ENCODE measurements around the gene KLHDC9.

The KLHDC9 gene, protein sequence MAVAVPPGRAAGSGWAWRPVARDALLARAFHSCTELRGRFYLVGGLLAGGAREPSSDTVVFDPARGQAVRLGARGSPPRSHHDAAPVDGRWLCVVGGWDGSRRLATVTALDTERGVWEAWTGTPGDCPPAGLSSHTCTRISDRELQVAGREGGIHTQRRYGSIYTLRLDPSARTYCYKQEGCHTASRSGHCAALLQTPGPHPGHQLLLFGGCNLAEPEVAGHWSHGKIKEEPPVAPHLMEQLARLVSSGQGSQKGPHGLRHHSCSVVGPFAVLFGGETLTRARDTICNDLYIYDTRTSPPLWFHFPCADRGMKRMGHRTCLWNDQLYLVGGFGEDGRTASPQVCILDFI

DNA sequence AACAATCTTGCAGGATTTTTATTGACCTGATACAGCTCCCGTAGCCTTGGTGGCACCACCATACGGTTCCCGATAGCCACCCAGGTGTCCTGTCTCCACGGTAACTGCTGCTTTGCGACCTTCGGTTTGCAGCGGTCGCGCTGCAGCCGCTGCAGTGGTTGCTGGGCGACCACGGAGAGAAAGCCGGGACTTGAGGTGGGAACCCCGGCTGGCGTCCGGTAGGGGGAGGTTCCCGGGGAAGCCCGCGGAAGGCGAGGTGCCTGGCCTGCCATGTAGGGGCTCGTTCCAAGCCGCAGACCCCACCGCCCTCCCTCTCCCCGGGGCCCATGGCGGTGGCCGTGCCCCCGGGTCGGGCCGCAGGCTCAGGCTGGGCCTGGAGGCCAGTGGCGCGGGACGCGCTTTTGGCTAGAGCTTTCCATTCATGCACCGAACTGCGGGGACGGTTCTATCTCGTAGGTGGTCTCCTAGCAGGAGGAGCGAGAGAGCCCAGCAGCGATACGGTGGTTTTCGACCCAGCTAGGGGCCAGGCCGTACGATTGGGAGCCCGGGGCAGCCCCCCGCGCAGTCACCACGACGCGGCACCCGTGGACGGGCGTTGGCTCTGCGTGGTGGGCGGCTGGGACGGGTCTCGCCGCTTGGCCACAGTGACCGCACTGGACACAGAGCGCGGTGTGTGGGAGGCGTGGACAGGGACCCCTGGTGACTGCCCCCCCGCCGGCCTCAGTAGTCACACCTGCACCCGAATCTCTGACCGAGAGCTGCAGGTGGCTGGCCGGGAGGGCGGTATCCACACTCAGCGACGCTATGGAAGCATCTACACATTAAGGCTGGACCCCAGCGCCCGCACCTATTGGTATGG lies at the start of gene KLHDC9:
KLHDC9 (plus strand) TSS at position 152 of the 859 bp plus-strand sequence; CDS start at position 327, 175 bp downstream.
- peak; percentile 55 for DNase-seq (ENCODE audit: low read depth)
- peak within 1 kb of the TSS; percentile 67 for H3K4me3 ChIP-seq (ENCODE audit: low read length)
- TF ChIP-seq, protein P1, sequence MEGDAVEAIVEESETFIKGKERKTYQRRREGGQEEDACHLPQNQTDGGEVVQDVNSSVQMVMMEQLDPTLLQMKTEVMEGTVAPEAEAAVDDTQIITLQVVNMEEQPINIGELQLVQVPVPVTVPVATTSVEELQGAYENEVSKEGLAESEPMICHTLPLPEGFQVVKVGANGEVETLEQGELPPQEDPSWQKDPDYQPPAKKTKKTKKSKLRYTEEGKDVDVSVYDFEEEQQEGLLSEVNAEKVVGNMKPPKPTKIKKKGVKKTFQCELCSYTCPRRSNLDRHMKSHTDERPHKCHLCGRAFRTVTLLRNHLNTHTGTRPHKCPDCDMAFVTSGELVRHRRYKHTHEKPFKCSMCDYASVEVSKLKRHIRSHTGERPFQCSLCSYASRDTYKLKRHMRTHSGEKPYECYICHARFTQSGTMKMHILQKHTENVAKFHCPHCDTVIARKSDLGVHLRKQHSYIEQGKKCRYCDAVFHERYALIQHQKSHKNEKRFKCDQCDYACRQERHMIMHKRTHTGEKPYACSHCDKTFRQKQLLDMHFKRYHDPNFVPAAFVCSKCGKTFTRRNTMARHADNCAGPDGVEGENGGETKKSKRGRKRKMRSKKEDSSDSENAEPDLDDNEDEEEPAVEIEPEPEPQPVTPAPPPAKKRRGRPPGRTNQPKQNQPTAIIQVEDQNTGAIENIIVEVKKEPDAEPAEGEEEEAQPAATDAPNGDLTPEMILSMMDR (conservative IDR thresholded peaks at IDR 0.05; ENCODE audit: low read depth, low read length): peak; percentile 28

DNA sequence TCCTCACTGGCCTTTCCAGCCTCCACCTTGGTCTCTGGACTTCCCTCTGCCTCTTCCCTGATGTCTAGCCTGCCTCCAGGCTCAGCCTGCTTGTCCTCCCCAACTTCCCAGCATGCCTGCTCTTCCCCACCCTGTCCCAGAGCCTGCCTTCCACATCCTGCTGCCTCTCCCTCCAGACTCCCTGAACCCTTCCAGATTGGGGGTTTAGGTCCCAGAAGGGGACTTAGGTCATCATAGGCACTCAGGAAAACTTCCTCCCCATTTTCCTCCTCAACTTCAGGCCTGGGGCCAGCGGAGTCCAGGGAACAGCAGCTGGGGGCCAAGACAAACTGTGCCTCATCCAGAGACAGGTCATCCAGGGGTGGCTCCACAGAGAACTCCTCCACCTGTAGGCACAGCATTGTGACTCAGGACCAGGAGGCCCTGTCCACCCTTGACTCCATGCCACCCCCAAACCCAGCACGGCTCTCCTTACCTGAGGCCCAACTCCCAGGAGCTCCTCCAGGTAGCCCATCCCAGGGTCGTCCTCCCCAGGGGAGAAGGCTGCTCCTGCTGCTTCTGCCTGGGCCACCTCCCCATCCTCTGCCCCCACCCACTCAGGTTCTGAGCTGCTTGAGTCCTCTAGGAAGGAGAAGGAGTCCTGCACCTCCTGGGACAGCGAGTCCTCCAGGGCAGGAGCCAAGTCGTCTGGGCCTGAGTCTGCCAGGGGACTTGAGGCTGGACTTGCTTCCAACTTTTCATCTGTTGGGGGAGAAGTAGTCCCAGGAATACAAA lies 49.0 kb upstream of the KLHDC9 start:
- H3K4me3 ChIP-seq (ENCODE audit: low read length): no peak overlapping the region
- TF ChIP-seq, protein P1 (conservative IDR thresholded peaks at IDR 0.05; ENCODE audit: low read depth, low read length): no peak
- DNase-seq (ENCODE audit: low read depth): no peak

DNA sequence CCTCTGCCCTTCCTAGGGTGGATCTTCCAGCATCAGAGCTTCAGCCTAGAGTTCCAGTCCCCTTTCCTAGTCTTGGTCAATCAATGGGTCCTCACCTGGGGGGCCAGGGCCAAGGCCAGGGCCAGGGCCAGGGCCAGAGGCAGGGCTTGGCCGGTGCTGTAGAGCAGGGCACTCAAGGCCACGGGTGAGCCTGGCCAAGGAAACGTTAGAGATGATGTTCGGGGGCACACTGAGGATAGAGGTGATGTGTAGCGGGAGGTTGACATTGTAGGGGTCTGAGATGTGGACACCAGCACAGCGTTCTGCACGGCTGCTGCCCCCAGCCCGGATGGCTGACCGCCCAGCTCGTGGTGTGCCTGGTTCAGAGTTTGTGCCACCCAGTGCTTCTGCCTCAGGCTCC lies 46.9 kb upstream of the KLHDC9 start:
- H3K4me3 ChIP-seq (ENCODE audit: low read length): no peak overlapping the region
- no peak for DNase-seq (ENCODE audit: low read depth)
- TF ChIP-seq, protein P1 (conservative IDR thresholded peaks at IDR 0.05; ENCODE audit: low read depth, low read length): no peak

- DNase-seq (ENCODE audit: low read depth): no peak
- TF ChIP-seq, protein P1 (conservative IDR thresholded peaks at IDR 0.05; ENCODE audit: low read depth, low read length): no peak
- H3K4me3 ChIP-seq (ENCODE audit: low read length): no peak overlapping the region
Measured at GRCh38 chr1:161052899-161053298, 45.3 kb upstream of the KLHDC9 start.

- TF ChIP-seq, protein P1 (conservative IDR thresholded peaks at IDR 0.05; ENCODE audit: low read depth, low read length): no peak
- DNase-seq (ENCODE audit: low read depth): no peak
- H3K4me3 ChIP-seq (ENCODE audit: low read length): no peak overlapping the region
Measured at GRCh38 chr1:161054232-161054631, 43.9 kb upstream of the KLHDC9 start.

DNA sequence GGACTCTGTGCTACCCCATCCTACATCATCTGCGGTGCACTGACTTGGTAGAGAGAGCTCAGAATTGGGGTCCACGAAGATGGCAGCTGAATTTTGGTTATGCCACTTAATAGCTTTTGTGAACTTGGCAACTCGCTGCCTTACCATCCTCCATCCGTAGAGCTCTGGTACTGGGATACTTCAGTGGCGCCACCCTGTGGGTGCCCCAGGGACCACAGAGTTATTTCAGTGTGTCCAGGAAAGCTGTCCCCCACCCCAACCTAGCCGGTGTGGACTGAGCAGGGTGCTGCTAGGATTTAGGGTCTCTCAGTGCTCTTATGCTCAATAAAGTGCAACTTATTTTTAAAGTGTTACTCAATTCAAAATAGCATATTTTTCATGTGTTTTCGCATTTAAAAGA lies 43.4 kb upstream of the KLHDC9 start:
- no peak for DNase-seq (ENCODE audit: low read depth)
- H3K4me3 ChIP-seq (ENCODE audit: low read length): no peak overlapping the region
- TF ChIP-seq, protein P1 (conservative IDR thresholded peaks at IDR 0.05; ENCODE audit: low read depth, low read length): peak; percentile 13
